HepG2 (cell line): ENCODE results near the gene SNRNP27. TPM values are rescaled to one million over a fixed set of nuclear protein-coding genes. Genes with fewer than 3 reads are reported as not detected.
"Not testable (repeated sequence)": the region's sequence is repeated elsewhere in the genome, so short reads cannot be mapped to it uniquely, and the experiment has no call there.

Experiments used
- ATAC-seq: fragments of 200-7000 bp; cut with Tn5 transposase; 3 replicates; pipeline ENCODE4 v1.9.1; 2020; ENCODE audit warnings: mild to moderate bottlenecking, moderate library complexity
- BruUV-seq: library from RNA; stranded (reverse); fragments of 400-500 nt; replicated peaks from 2 replicates; lab custom pipeline; 2021; lab: Mats Ljungman, UMichigan
- CTCF ChIA-PET: fragments of 300-600 bp; formaldehyde crosslinking; extraction: SDS; loops from one replicate; lab custom pipeline; 2021; ENCODE audit warnings: low total read pairs, inconsistent platforms, low intra/inter-chr PET ratio; lab: Yijun Ruan, JAX
- POLR2A ChIA-PET: fragments of 350-600 bp; sonication (Branson Sonifier 250); formaldehyde crosslinking; loops from one replicate; lab custom pipeline; 2020; ENCODE audit warnings: antibody characterized with exemption, inconsistent platforms; lab: Yijun Ruan, JAX
- DNase-seq: peaks from one replicate; pipeline ENCODE4 v3.0.0-alpha.2; 2015; ENCODE audit warnings: low spot score
- FAIRE-seq: peaks from 3 replicates; lab custom pipeline; 2011; peaks lifted over from hg19 to GRCh38; lab: Jason Lieb, UNC
- H2AFZ ChIP-seq: one replicate; pipeline ENCODE4 v1.6.1; 2011; ENCODE audit warnings: low read length, inconsistent platforms
- H3K27ac ChIP-seq: fragments of 300-600 bp; 3 replicates; pipeline ENCODE4 v1.8.0; 2011; ENCODE audit warnings: mixed run types, mild to moderate bottlenecking, mixed read lengths, low read length, inconsistent platforms; ENCODE audit not compliant: insufficient read depth; ENCODE audit errors: extremely low read length
- H3K27me3 ChIP-seq, 2 experiments: fragments of 200-600 bp in 1 of 2; 2 replicates in 1 of 2; 3 replicates in 1 of 2; pipeline versions ENCODE4 v1.6.0 to v1.8.0; 2011; ENCODE audit warnings: low read length in 2 of 2, mild to moderate bottlenecking in 2 of 2, moderate library complexity in 2 of 2, inconsistent platforms in 1 of 2; ENCODE audit not compliant: insufficient read depth in 2 of 2, control insufficient read depth in 1 of 2
- H3K36me3 ChIP-seq, 2 experiments: fragments of 200-600 bp in 1 of 2; replicated peaks in 1 of 2; 2 replicates in 1 of 2; 3 replicates in 1 of 2; pipeline versions ENCODE4 v1.5.1 to v1.8.0; 2011; ENCODE audit warnings: low read length in 2 of 2, inconsistent platforms in 1 of 2; ENCODE audit not compliant: insufficient read depth in 2 of 2, control insufficient read depth in 1 of 2
- H3K4me1 ChIP-seq: 2 replicates; pipeline ENCODE4 v1.5.1; 2012; ENCODE audit warnings: low read length, inconsistent platforms; ENCODE audit not compliant: insufficient read depth
- H3K4me2 ChIP-seq: 2 replicates; pipeline ENCODE4 v1.6.0; 2011; ENCODE audit warnings: low read depth, low read length, inconsistent platforms
- H3K4me3 ChIP-seq, 3 experiments: fragments of 200-600 bp in 1 of 3; sonication (generic), shearing (Covaris generic) in 1 of 3; replicated peaks in 1 of 3; 2 replicates each; pipeline ENCODE4 v1.5.1; 2011 to 2016; ENCODE audit warnings: low read length in 3 of 3, inconsistent platforms in 2 of 3, low read depth in 2 of 3, mild to moderate bottlenecking in 2 of 3, control low read depth in 1 of 3, mixed read lengths in 1 of 3; ENCODE audit not compliant: insufficient read depth in 1 of 3
- H3K79me2 ChIP-seq: one replicate; pipeline ENCODE4 v1.6.1; 2011; ENCODE audit warnings: low read length, inconsistent platforms; ENCODE audit not compliant: insufficient read depth
- H3K9ac ChIP-seq: 2 replicates; pipeline ENCODE4 v1.6.0; 2011; ENCODE audit warnings: mild to moderate bottlenecking, low read depth, low read length, inconsistent platforms; ENCODE audit not compliant: insufficient read depth
- H3K9me3 ChIP-seq: 2 replicates; pipeline ENCODE4 v1.5.1; 2012; ENCODE audit warnings: mild to moderate bottlenecking, low read length
- H4K20me1 ChIP-seq: 2 replicates; pipeline ENCODE4 v1.6.0; 2011; ENCODE audit warnings: inconsistent platforms, mild to moderate bottlenecking, low read length, moderate library complexity; ENCODE audit not compliant: insufficient read depth
- CEBPB ChIP-seq: IDR thresholded peaks from 2 replicates; pipeline ENCODE4 v1.6.1; 2011; ENCODE audit warnings: low read depth, low read length, improper control_type of control experiment, borderline replicate concordance
- FLYWCH1 ChIP-seq: sonication (generic); formaldehyde crosslinking; IDR thresholded peaks from 2 replicates; pipeline ENCODE4 v1.8.1; 2023; ENCODE audit warnings: mild to moderate bottlenecking, missing genetic modification reagents
- NFRKB ChIP-seq: fragments of 450-650 bp; IDR thresholded peaks from 2 replicates; pipeline ENCODE4 v1.6.1; 2017
- RARA ChIP-seq: IDR thresholded peaks from 2 replicates; pipeline ENCODE4 v1.6.1; 2016; ENCODE audit warnings: missing genetic modification reagents, missing compliant biosample characterization
- RELA ChIP-seq: sonication (generic); formaldehyde crosslinking; IDR thresholded peaks from 2 replicates; pipeline ENCODE4 v1.4.0; 2020; ENCODE audit warnings: missing genetic modification reagents
- RNF2 ChIP-seq: fragments of 450-650 bp; conservative IDR thresholded peaks from 2 replicates; pipeline ENCODE4 v1.6.1; 2016; ENCODE audit warnings: low read depth
- SALL1 ChIP-seq: sonication (generic); formaldehyde crosslinking; IDR thresholded peaks from 2 replicates; pipeline ENCODE4 v1.8.0; 2022; ENCODE audit warnings: mild to moderate bottlenecking, missing genetic modification reagents
- TBP ChIP-seq: sonication (generic); formaldehyde crosslinking; IDR thresholded peaks from 2 replicates; pipeline ENCODE4 v1.5.0; 2020; ENCODE audit warnings: missing genetic modification reagents
- ZNF512 ChIP-seq: sonication (generic); formaldehyde crosslinking; IDR thresholded peaks from 2 replicates; pipeline ENCODE4 v1.4.0; 2020; ENCODE audit warnings: mild to moderate bottlenecking, missing genetic modification reagents
- WGBS: methylation state at CpG from one replicate; pipeline ENCODE4 v1.1.6; 2017; ENCODE audit warnings: low lambda C conversion rate; 5-methylcytosine and 5-hydroxymethylcytosine counted together
- in situ Hi-C: cut with HindIII; loops from 2 replicates; pipeline ENCODE4 v1.10.0; 2017; ENCODE audit warnings: low pct_unique_long_range_greater_than_20kb; ENCODE audit not compliant: extremely low pct_ligation_motif_present
- intact Hi-C: fragments of 100-400 bp; cut with micrococcal nuclease; formaldehyde crosslinking; loops from one replicate; pipeline ENCODE4 v1.10.0; 2022; ENCODE audit not compliant: unreplicated experiment
- polyA plus RNA-seq, 8 experiments: library from polyadenylated mRNA; depleted of rRNA in 3 of 8; stranded (reverse) in 7 of 8; unstranded in 1 of 8; fragments of >200 nt; fragmentation: Illumina TruSeq in 4 of 8; extraction: Trizol in 4 of 8; gene quantifications; 2 replicates each; pipeline versions ENCODE4 v1.2.1 to v1.2.3, GENCODE V29; 2011 to 2016; ENCODE audit warnings: low read depth in 4 of 8, missing spikeins in 1 of 8, mixed read lengths in 1 of 8; ENCODE audit not compliant: insufficient read depth in 1 of 8
- total RNA-seq, 5 experiments: library from RNA; depleted of rRNA; stranded (reverse); fragments of >200 nt; fragmentation: Illumina TruSeq; extraction: Trizol; gene quantifications; 2 replicates each; pipeline ENCODE4 v1.2.3, GENCODE V29; 2016; ENCODE audit warnings: low read depth in 1 of 5

Gene SNRNP27
- total and polyA plus RNA-seq, 2 of the 13 experiments (the other 11 are each of a cell fraction or from before 2014, with no cell fraction given): 49.8 to 54.6 TPM

GRCh38 chr2:69950241-69950640 lies 56.5 kb downstream of the SNRNP27 start (continued):
- TF ChIP-seq RARA (CRISPR knock-in tag) (no peak), FLYWCH1 (CRISPR knock-in tag) (no peak), RELA (CRISPR knock-in tag) (no peak)

- intact Hi-C loops, CTCF ChIA-PET, H3K9ac ChIP-seq, H3K4me2 ChIP-seq, DNase-seq, H3K36me3 ChIP-seq, ATAC-seq, POLR2A ChIA-PET, in situ Hi-C loops, H4K20me1 ChIP-seq, H3K27ac ChIP-seq, H3K4me3 ChIP-seq, H3K79me2 ChIP-seq, FAIRE-seq, H3K27me3 ChIP-seq, H3K9me3 ChIP-seq, H2AFZ ChIP-seq, BruUV-seq: not testable (repeated sequence)
- H3K4me1 ChIP-seq: peaks cover 63% of the 10 kb centered on the region
- 88% methylated on average over 3 of the region's 3 CpGs for WGBS
These were observed 56.9 kb downstream of the SNRNP27 start for GRCh38 chr2:69950671-69951070.

GRCh38 chr2:69952336-69953115 lies 58.8 kb downstream of the SNRNP27 start:
- H2AFZ ChIP-seq: no peak overlapping the region
- TF ChIP-seq ZNF512 (CRISPR knock-in tag) (peak; percentile 97), RNF2 (no peak), TBP (no peak), NFRKB (0 out of 2 replicates have a peak, but pooled peaks have one; percentile 32), CEBPB (peak; percentile 60), SALL1 (0 out of 2 replicates have a peak, but pooled peaks have one; percentile 20)
- TF ChIP-seq, all 625 proteins: peak for 4
- H3K36me3 ChIP-seq: no peaks in the 10 kb centered on the region
- FAIRE-seq: no peak
- no peak overlapping the region; a peak in 1 of 6 replicates for H3K4me3 ChIP-seq
- H3K4me2 ChIP-seq: peak overlapping the region; percentile 20
- 54% methylated on average over 6 of the region's 6 CpGs for WGBS
- no peak overlapping the region; the same call in 1 of the 2 replicates for H3K9ac ChIP-seq
- ATAC-seq: no peak
- BruUV-seq: no TSS peak
- peaks cover 0 to 11% of the 10 kb centered on the region in 2 experiments; a peak in 2 of 5 replicates for H3K27me3 ChIP-seq
- in situ Hi-C loops: no loop called here
- intact Hi-C loops: no loop called here
- ChIA-PET POLR2A (interaction anchor here (1.0 kb wide), 1 partner anchor 38 kb away, joined by 3 read pairs; the partner anchor contains the start of gene MXD1), CTCF (no interaction called here)
- H3K4me1 ChIP-seq: peaks cover 45% of the 10 kb centered on the region
- no peaks in the 10 kb centered on the region for H3K79me2 ChIP-seq
- H3K27ac ChIP-seq: no peak overlapping the region
- no peaks in the 10 kb centered on the region for H3K9me3 ChIP-seq
- DNase-seq: no peak
- H4K20me1 ChIP-seq: no peaks in the 10 kb centered on the region
